GM18526 (cell line): ENCODE results near the gene SPIRE1.

Experiments
- POLR2A ChIP-seq: IDR thresholded peaks from 3 replicates; pipeline ENCODE4 v1.6.1; 2011; ENCODE audit not compliant: insufficient read length; ENCODE audit errors: extremely low read depth

Gene SPIRE1

GRCh38 chr18:12540751-12541150 is 117.2 kb downstream of the SPIRE1 start:
- TF ChIP-seq POLR2A, result no peak

- no peak for TF ChIP-seq POLR2A
Measured at GRCh38 chr18:12534820-12535219, 123.1 kb downstream of the SPIRE1 start.

- TF ChIP-seq POLR2A, result no peak
Measured at GRCh38 chr18:12532661-12533060, 125.2 kb downstream of the SPIRE1 start.

- no peak for TF ChIP-seq POLR2A
Measured at GRCh38 chr18:12531749-12532148, 126.2 kb downstream of the SPIRE1 start.

GRCh38 chr18:12520442-12520992 is 137.4 kb downstream of the SPIRE1 start:
- no peak for TF ChIP-seq POLR2A

GRCh38 chr18:12518832-12519531 is 138.9 kb downstream of the SPIRE1 start:
- no peak for TF ChIP-seq POLR2A

GRCh38 chr18:12518326-12518725 is 139.6 kb downstream of the SPIRE1 start:
- no peak for TF ChIP-seq POLR2A

GRCh38 chr18:12517142-12517825 is 140.6 kb downstream of the SPIRE1 start:
- no peak for TF ChIP-seq POLR2A

GRCh38 chr18:12516049-12516630 is 141.8 kb downstream of the SPIRE1 start:
- no peak for TF ChIP-seq POLR2A

GRCh38 chr18:12515550-12515949 is 142.4 kb downstream of the SPIRE1 start:
- TF ChIP-seq POLR2A, result no peak

GRCh38 chr18:12507007-12507406 is 150.9 kb downstream of the SPIRE1 start:
- TF ChIP-seq POLR2A, result no peak

GRCh38 chr18:12500986-12501385 is 156.9 kb downstream of the SPIRE1 start:
- no peak for TF ChIP-seq POLR2A

GRCh38 chr18:12497839-12498238 is 160.1 kb downstream of the SPIRE1 start:
- TF ChIP-seq POLR2A, result no peak

- no peak for TF ChIP-seq POLR2A
Measured at GRCh38 chr18:12497296-12497695, 160.6 kb downstream of the SPIRE1 start.

- TF ChIP-seq POLR2A, result no peak
Measured at GRCh38 chr18:12492907-12493306, 165.0 kb downstream of the SPIRE1 start.
